ENCODE results near the gene UPK1A. TPM values are rescaled to one million over a fixed set of nuclear protein-coding genes. Genes with fewer than 3 reads are reported as not detected.
A peak's percentile ranks its signal among the peaks of the same experiment; 100 is the strongest.

UPK1A gene
- total and polyA plus RNA-seq, 2 of the 8 experiments (the other 6 are each of a cell fraction or from before 2014, with no cell fraction given): 0.56 to 9.9 TPM

- Histone ChIP-seq H3K79me2 (ENCODE audit: control insufficient read depth in 1 of 2, insufficient read depth in 2 of 2, low read length in 2 of 2) (peaks cover 0 to 6% of the 10 kb centered on the region in 2 experiments; a peak in 1 of 4 replicates), H3K4me1 (replicated peaks in 1 of 4; ENCODE audit: control insufficient read depth in 3 of 4, insufficient read depth in 4 of 4, low read length in 3 of 4) (peaks cover 0 to 4% (median 3%) of the 10 kb centered on the region in 4 experiments; a peak in 2 of 7 replicates), H4K20me1 (replicated peaks in 1 of 2; ENCODE audit: control insufficient read depth in 1 of 2, insufficient read depth in 2 of 2, low read length in 2 of 2) (peaks cover 0 to 4% of the 10 kb centered on the region in 2 experiments), H4K8ac (ENCODE audit: extremely low read depth, insufficient read depth, low read length) (peak within 1 kb of the TSS; percentile 89), H3K27ac (ENCODE audit: low read depth, low read length) (peak within 1 kb of the TSS; percentile 44), H2BK120ac (replicated peaks; ENCODE audit: low read depth, low read length) (peak within 1 kb of the TSS; percentile 72), H2BK20ac (ENCODE audit: low read length) (no peak within 1 kb of the TSS), H3K23me2 (ENCODE audit: low read depth, low read length) (peaks cover 10% of the 10 kb centered on the region), H3K9ac (replicated peaks in 1 of 4; ENCODE audit: extremely low read depth in 1 of 4, low read depth in 3 of 4, low read length in 3 of 4) (peak within 1 kb of the TSS; percentile 72 to 82 (median 74)), H3K23ac (ENCODE audit: insufficient read length) (no peak within 1 kb of the TSS), H3K27me3 (replicated peaks in 1 of 4; ENCODE audit: control insufficient read depth in 3 of 4, extremely low read depth in 1 of 4, insufficient read depth in 3 of 4, low read length in 3 of 4) (no peaks in the 10 kb centered on the region), H3K79me1 (ENCODE audit: low read depth, low read length) (no peaks in the 10 kb centered on the region; the same call in 1 of the 2 replicates), H2BK5ac (ENCODE audit: low read depth, low read length) (no peak within 1 kb of the TSS), H3K14ac (ENCODE audit: insufficient read length) (no peak within 1 kb of the TSS), H3K4me2 (ENCODE audit: insufficient read depth in 1 of 2, low read depth in 2 of 2, low read length in 2 of 2) (peak within 1 kb of the TSS; percentile 85 to 99), H2AFZ (ENCODE audit: low read length) (peak within 1 kb of the TSS; percentile 64; the same call in 1 of the 2 replicates), H3K18ac (ENCODE audit: extremely low read depth, low read length) (no peak within 1 kb of the TSS), H2BK12ac (ENCODE audit: low read depth, low read length) (no peak within 1 kb of the TSS), H3K4ac (replicated peaks; ENCODE audit: insufficient read length, low read depth, low read length) (peak within 1 kb of the TSS; percentile 69), H4K91ac (replicated peaks; ENCODE audit: insufficient read length, low read length) (no peak within 1 kb of the TSS), H2AK5ac (ENCODE audit: low read depth, low read length) (no peak within 1 kb of the TSS), H3K4me3 (ENCODE audit: extremely low read depth in 1 of 4, insufficient read depth in 2 of 4, low read depth in 3 of 4, low read length in 4 of 4) (peak within 1 kb of the TSS; percentile 66 to 95 (median 83)), H3K56ac (replicated peaks; ENCODE audit: insufficient read length, low read depth, low read length) (peak within 1 kb of the TSS; percentile 40), H4K5ac (ENCODE audit: insufficient read length, low read depth, low read length) (peak within 1 kb of the TSS; percentile 61), H3K9me3 (ENCODE audit: insufficient read depth in 2 of 2, low read depth in 1 of 2, low read length in 1 of 2) (no peaks in the 10 kb centered on the region), H3K36me3 (ENCODE audit: control insufficient read depth in 2 of 4, insufficient read depth in 4 of 4, low read length in 3 of 4) (peaks cover 12 to 29% (median 19%) of the 10 kb centered on the region in 4 experiments), H2BK15ac (ENCODE audit: low read length) (no peak within 1 kb of the TSS)
- 1% methylated on average over 51 of the region's 56 CpGs; no CpG with 5 or more reads in 1 of the 2 experiments for WGBS, 2 experiments (ENCODE audit: extremely low coverage in 1 of 2, insufficient coverage in 1 of 2, insufficient read length in 1 of 2, insufficient replicate concordance in 2 of 2, low coverage in 1 of 2, low lambda C conversion rate in 2 of 2, missing lambda C conversion rate in 1 of 2)
- ChIA-PET CTCF (ENCODE audit: partially characterized antibody) (interaction anchor here (1.3 kb wide), 1 partner anchor 14 kb away, joined by 4 read pairs; no protein-coding TSS in a partner anchor), POLR2A (ENCODE audit: partially characterized antibody) (interaction anchor here (1.0 to 2.8 kb wide), 5 partner anchors 9 to 120 kb away, joined by 3 to 8 read pairs (median 5); partner anchors contain the start of gene HAUS5)
- FAIRE-seq: peak; percentile 97
- DNase-seq (ENCODE audit: low read depth in 1 of 2, low spot score in 2 of 2): peak; percentile 97 to 100
- TF ChIP-seq SUZ12 (IDR thresholded peaks at IDR 0.05; ENCODE audit: low read length): no peak
- TF ChIP-seq RFX5 (IDR thresholded peaks at IDR 0.05; ENCODE audit: borderline replicate concordance, low read depth, low read length): peak; percentile 72
- TF ChIP-seq EGR1 (IDR thresholded peaks at IDR 0.05; ENCODE audit: borderline replicate concordance, low read depth, low read length): no peak
- 0 out of 2 replicates have a peak, but pooled peaks have one; percentile 7 for TF ChIP-seq CEBPB (IDR thresholded peaks at IDR 0.05; ENCODE audit: low read depth, low read length)
- 0 out of 2 replicates have a peak, but pooled peaks have one; percentile 13 for TF ChIP-seq MAX (IDR thresholded peaks at IDR 0.05)
- TF ChIP-seq GTF2F1 (IDR thresholded peaks at IDR 0.05; ENCODE audit: borderline replicate concordance, low read depth, low read length): no peak
- TF ChIP-seq NANOG (IDR thresholded peaks at IDR 0.05; ENCODE audit: insufficient read depth, low read depth, low read length, poor library complexity, severe bottlenecking): no peak
- peak; percentile 98 for TF ChIP-seq SP1 (IDR thresholded peaks at IDR 0.05; ENCODE audit: low read depth, low read length)
- TF ChIP-seq CBX5 (IDR thresholded peaks at IDR 0.05; ENCODE audit: low read depth, low read length): no peak
- TF ChIP-seq YY1 (IDR thresholded peaks at IDR 0.05; ENCODE audit: low read depth, low read length): no peak
- TF ChIP-seq SRF (IDR thresholded peaks at IDR 0.05; ENCODE audit: low read depth, low read length): peak; percentile 95
- no peak for TF ChIP-seq CHD1 (IDR thresholded peaks at IDR 0.05; ENCODE audit: low read depth, low read length)
Measured at GRCh38 chr19:35628565-35629331, 37.6 kb upstream of the UPK1A start, which contains the start of gene RBM42. Gene RBM42 (plus strand): TSS chr19:35629036. CDS start chr19:35629154, 118 bp downstream.

Measured in H1 (cell line).